Activated T-cell treated with anti-CD3 and anti-CD28 coated beads, Interleukin-2, amount 50 U/mL, for 24 hours (primary cell): ENCODE results near the gene ALOX12.
"Not testable (repeated sequence)": the region's sequence is repeated elsewhere in the genome, so short reads cannot be mapped to it uniquely, and the experiment has no call there.

Experiments used
- DNase-seq: peaks from one replicate; pipeline ENCODE4 v3.0.0-alpha.2; 2020
- H3K27ac Mint-ChIP-seq: 2 replicates; pipeline ENCODE4 v1.8.0; 2020; ENCODE audit warnings: mild to moderate bottlenecking, mixed read lengths
- H3K27me3 Mint-ChIP-seq: 2 replicates; pipeline ENCODE4 v1.8.0; 2020; ENCODE audit warnings: mixed read lengths
- H3K36me3 Mint-ChIP-seq: 2 replicates; pipeline ENCODE4 v1.8.0; 2020; ENCODE audit warnings: low read depth, mixed read lengths
- H3K4me1 Mint-ChIP-seq: 2 replicates; pipeline ENCODE4 v1.8.0; 2020; ENCODE audit warnings: low read depth, mixed read lengths
- H3K4me3 Mint-ChIP-seq: 2 replicates; pipeline ENCODE4 v1.8.0; 2020; ENCODE audit warnings: mild to moderate bottlenecking, moderate library complexity, mixed read lengths
- H3K9me3 Mint-ChIP-seq: 2 replicates; pipeline ENCODE4 v1.8.0; 2020; ENCODE audit warnings: mixed read lengths

ALOX12 gene

GRCh38 chr17:7042501-7043181 lies 46.8 kb downstream of the ALOX12 start:
- Mint-ChIP-seq H3K4me3 (peak overlapping the region; percentile 70), H3K27ac (peak overlapping the region; percentile 76), H3K9me3 (no peaks in the 10 kb centered on the region), H3K36me3 (no peaks in the 10 kb centered on the region), H3K27me3 (peaks cover 4% of the 10 kb centered on the region), H3K4me1 (peaks cover 58% of the 10 kb centered on the region)
- peak; percentile 73 for DNase-seq

DNA sequence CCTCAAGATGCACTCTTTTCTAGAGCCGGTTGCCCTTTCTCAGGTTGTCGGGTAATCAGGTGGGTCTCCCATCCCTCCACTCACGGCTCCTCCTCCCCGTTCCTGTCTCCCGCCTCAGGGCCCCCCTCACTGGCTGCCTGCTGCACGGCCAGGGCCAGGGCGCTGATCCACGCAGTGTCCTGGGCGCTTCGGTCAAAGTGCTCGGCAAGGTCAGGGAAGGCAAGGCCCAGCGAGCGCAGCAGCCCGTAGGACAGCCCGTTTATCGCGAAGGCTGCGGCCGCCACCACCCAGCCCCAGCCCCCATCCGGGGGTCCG lies 47.3 kb downstream of the ALOX12 start:
- Mint-ChIP-seq H3K36me3 (no peaks in the 10 kb centered on the region), H3K4me1 (peaks cover 57% of the 10 kb centered on the region), H3K9me3 (no peaks in the 10 kb centered on the region), H3K27me3 (peaks cover 4% of the 10 kb centered on the region), H3K27ac (peak overlapping the region; percentile 61), H3K4me3 (peak overlapping the region; percentile 70)
- DNase-seq = no peak

DNA sequence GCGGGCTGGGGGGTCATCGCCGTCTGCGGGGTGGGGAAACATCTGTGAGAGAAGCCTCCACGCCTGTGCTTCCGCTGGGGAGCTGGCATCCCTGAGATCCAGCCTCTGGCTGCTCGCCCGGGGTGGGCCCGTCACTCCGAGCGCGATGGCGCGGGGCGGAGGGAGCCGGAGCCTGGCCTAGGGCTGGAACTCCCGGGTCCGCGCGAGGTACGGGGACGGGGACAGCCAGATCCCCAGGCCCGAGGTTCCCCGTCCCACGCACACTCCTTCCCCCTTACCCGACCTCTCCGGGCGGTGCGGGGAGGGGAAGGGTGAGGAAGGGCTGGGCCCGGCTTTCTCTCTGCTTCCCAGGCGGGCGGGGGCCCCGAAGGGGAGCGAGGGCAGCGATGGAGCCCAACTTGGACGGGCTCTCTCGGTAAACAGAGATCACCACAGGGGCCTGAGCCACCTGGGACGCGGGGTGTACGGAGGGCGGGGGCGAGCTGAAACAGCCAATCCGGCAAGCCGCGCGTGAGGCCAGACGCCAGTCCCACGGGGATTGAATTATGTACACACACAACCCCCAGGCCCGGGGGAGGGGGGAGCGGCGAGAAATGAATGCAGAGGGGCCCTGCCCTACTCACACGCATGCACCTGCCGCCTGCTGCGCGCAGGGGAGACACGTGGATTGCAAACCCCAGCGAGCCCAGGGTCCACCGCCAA lies 47.8 kb downstream of the ALOX12 start, which contains the start of gene SLC16A11:
SLC16A11 (minus strand) TSS at position 596 of the 702 bp plus-strand sequence; CDS start at position 17, 579 bp downstream.
- peak; percentile 70 for DNase-seq
- peaks cover 54% of the 10 kb centered on the region for H3K4me1 Mint-ChIP-seq
- H3K27ac Mint-ChIP-seq = peak within 1 kb of the TSS; percentile 61
- peak within 1 kb of the TSS; percentile 70 for H3K4me3 Mint-ChIP-seq
- H3K27me3 Mint-ChIP-seq = peaks cover 4% of the 10 kb centered on the region
- no peaks in the 10 kb centered on the region for H3K36me3 Mint-ChIP-seq
- H3K9me3 Mint-ChIP-seq = no peaks in the 10 kb centered on the region

DNA sequence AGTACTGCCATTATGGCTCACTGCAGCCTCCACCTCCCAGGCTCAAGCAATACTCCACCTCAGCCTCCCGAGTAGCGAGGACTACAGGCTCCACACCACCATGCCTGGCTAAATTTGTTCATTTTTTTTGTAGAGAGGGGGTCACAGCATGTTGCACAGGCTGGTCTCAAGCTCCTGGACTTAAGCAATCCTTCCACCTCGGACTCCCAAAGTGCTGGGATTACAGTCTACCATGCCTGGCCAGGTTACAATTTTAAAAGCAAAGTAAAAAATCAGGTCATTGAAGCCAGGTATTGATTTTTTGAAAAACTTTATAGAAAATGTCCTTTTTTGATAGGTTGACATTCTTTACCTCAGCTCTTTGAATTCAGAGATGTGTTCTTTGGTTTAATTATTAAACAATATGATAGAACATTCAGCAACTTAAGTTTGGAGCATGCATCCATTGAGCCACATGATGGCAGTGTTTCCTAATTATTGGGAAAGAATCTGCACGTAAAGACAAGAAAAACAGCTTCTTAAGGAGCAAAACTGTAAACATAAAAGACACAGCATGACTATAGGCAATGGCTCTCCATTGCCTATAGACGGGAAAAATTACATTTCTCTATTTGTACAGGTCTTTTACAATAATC lies 49.8 kb downstream of the ALOX12 start:
- H3K4me3 Mint-ChIP-seq = peak overlapping the region; percentile 59
- H3K27ac Mint-ChIP-seq = no peak overlapping the region
- no peaks in the 10 kb centered on the region for H3K36me3 Mint-ChIP-seq
- no peaks in the 10 kb centered on the region for H3K9me3 Mint-ChIP-seq
- H3K4me1 Mint-ChIP-seq = peaks cover 55% of the 10 kb centered on the region
- no peak for DNase-seq
- H3K27me3 Mint-ChIP-seq = peaks cover 4% of the 10 kb centered on the region

DNA sequence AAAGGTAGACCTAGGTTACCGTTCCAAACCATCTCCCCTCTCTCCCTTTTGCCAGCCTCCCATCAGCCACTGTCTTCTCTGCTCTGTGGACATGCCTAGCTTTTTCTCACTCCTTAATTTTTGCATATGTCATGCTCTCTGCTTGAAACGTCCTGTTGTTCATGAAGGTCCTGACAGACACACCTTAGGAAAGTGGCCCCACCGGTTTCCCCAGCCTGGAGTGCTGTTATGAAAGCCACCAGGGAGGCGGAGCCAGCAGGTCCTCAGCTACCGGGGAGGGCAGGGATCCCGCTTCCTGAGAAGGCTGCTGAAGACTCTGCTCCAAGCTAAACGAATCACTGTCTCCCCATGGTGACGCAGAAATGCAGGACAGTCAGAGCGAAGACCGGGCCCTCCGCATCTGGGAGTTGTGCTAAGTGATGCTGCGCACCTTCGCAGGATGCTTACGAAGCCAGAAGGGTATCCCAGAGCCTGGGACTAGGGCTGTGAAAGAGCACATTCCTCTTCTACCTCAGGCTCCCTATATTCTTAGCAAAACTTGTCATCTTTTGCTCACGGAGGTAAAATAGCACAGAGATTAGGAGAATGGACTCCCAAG lies 50.4 kb downstream of the ALOX12 start:
- Mint-ChIP-seq H3K4me1 (peaks cover 55% of the 10 kb centered on the region), H3K4me3 (peak overlapping the region; percentile 59), H3K36me3 (no peaks in the 10 kb centered on the region), H3K27ac (peak overlapping the region; percentile 91), H3K27me3 (peaks cover 4% of the 10 kb centered on the region), H3K9me3 (no peaks in the 10 kb centered on the region)
- DNase-seq = peak; percentile 64

DNA sequence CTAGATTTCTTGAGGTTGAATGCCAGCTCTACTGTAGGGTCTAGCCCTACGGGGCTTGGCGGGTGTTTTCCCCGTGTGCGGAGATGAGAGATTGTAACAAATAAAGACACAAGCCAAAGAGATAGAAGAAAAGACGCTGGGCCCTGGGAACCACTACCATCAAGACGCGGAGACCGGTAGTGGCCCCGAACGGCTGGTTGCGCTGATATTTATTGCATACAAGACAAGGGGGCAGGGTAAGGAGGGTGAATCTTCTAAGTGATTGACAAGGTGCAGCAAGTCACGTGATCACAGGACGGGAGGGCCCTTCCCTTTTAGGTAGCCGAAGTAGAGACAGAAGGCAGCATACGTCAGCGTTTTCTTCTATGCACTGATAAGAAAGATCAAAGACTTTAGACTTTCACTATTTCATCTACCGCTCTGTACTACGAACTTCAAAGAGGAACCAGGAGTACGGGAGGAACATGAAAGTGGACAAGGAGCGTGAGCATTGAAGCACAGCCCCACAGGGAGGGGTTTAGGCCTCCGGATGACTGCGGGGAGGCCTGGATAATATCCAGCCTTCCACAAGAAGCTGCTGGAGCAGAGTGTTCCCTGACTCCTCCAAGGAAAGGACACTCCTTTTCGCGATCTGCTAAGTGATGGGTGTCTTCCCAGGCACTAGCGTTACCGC lies 51.0 kb downstream of the ALOX12 start:
- Mint-ChIP-seq H3K27ac (peak overlapping the region; percentile 91), H3K4me3 (peak overlapping the region; percentile 59), H3K4me1 (peaks cover 50% of the 10 kb centered on the region)
- not testable (repeated sequence) for H3K36me3 Mint-ChIP-seq, H3K9me3 Mint-ChIP-seq, H3K27me3 Mint-ChIP-seq
- peak; percentile 70 for DNase-seq

- Mint-ChIP-seq H3K27me3 (peaks cover 4% of the 10 kb centered on the region), H3K36me3 (no peaks in the 10 kb centered on the region), H3K4me3 (peak overlapping the region; percentile 59)
These were observed 51.7 kb downstream of the ALOX12 start for GRCh38 chr17:7047566-7047965.

GRCh38 chr17:7048968-7049367 lies 53.1 kb downstream of the ALOX12 start:
- Mint-ChIP-seq H3K9me3 (no peaks in the 10 kb centered on the region), H3K27ac (no peak overlapping the region), H3K4me1 (peaks cover 38% of the 10 kb centered on the region), H3K27me3 (peaks cover 1% of the 10 kb centered on the region), H3K36me3 (no peaks in the 10 kb centered on the region), H3K4me3 (no peak overlapping the region)
- no peak for DNase-seq

More at GRCh38 chr17:7047566-7047965, 51.7 kb downstream of the ALOX12 start:
- no peak for DNase-seq
- Mint-ChIP-seq H3K27ac (peak overlapping the region; percentile 37), H3K9me3 (no peaks in the 10 kb centered on the region), H3K4me1 (peaks cover 46% of the 10 kb centered on the region)

GRCh38 chr17:7050583-7050982 lies 54.7 kb downstream of the ALOX12 start:
- not testable (repeated sequence) for DNase-seq, H3K27ac Mint-ChIP-seq, H3K9me3 Mint-ChIP-seq, H3K27me3 Mint-ChIP-seq, H3K4me3 Mint-ChIP-seq, H3K36me3 Mint-ChIP-seq
- H3K4me1 Mint-ChIP-seq = peaks cover 32% of the 10 kb centered on the region

DNA sequence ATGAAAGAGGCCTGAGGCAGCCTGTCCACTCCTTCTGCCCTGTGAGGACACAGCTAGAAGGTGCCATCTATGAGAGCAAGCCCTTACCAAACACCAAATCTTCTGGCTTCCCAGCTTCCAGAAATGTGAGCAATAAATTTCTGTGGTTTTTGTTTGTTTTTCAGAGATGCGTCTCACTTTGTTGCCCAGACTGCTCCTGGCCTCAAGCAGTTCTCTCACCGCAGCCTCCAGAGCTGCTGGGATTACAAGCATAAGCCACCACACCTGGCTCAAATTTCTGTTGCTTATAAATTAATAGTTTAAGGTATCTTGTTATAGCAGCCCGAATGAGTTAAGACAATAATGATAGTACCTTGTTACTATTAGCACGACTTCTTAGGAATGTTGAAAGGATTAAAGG lies 60.5 kb downstream of the ALOX12 start:
- H3K36me3 Mint-ChIP-seq = no peaks in the 10 kb centered on the region
- peaks cover 25% of the 10 kb centered on the region for H3K4me1 Mint-ChIP-seq
- no peaks in the 10 kb centered on the region for H3K27me3 Mint-ChIP-seq
- no peaks in the 10 kb centered on the region for H3K9me3 Mint-ChIP-seq
- H3K27ac Mint-ChIP-seq = no peak overlapping the region
- no peak overlapping the region for H3K4me3 Mint-ChIP-seq
- no peak for DNase-seq

DNA sequence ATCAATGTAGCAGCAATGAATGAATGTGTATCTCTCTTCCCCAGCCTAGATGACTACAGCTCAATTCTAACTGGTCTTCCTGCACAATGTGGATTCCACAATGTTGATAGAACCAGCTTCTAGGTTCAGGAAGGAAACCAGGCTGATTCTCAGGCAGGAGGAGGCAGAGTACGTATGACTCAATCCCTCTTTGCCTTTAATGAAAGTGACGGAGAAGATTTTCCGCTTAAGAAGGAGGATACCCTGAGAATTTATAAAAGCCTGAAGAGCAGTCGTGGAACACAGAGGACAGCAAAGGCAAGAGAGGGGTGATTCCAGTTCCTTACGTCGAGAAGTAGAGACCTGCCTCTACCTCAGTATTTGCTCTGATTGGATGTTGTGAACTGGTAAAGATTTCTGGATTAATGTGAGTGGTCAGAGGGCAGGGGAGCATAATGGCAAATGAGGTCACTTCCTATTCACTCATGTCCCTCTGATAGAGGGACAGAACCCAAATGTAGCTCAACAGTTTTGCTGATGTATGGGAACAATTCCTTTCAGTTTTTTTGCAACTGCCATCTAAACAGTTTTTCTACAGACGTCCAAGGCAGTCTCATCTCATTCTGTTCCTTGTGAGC lies 63.1 kb downstream of the ALOX12 start:
- peak overlapping the region; percentile 59 for H3K27ac Mint-ChIP-seq
- DNase-seq = no peak

More for the DNA sequence above, 63.1 kb downstream of the ALOX12 start:
- H3K27me3 Mint-ChIP-seq = peaks cover 10% of the 10 kb centered on the region
- no peaks in the 10 kb centered on the region for H3K9me3 Mint-ChIP-seq
- no peaks in the 10 kb centered on the region for H3K36me3 Mint-ChIP-seq
- H3K4me3 Mint-ChIP-seq = no peak overlapping the region
- peaks cover 26% of the 10 kb centered on the region for H3K4me1 Mint-ChIP-seq
